ENCODE data around the gene SIGLECL1. TPM values are rescaled to one million over a fixed set of nuclear protein-coding genes. Genes with fewer than 3 reads are reported as not detected.

Gene SIGLECL1
- total RNA-seq, 1 donor from 2014 or later: not detected

GRCh38 chr19:51253088-51253806, 2.4 kb downstream of the SIGLECL1 start:
- TF ChIP-seq CTCF (IDR thresholded peaks at IDR 0.05; ENCODE audit: borderline replicate concordance): no peak
- H3K27ac ChIP-seq (replicated peaks): no peak overlapping the region
- intact Hi-C loops (cut with micrococcal nuclease): no loop called here
- no peak for DNase-seq
- peaks cover 4% of the 10 kb centered on the region for H3K9me3 ChIP-seq (replicated peaks)
- no peak overlapping the region for H3K4me3 ChIP-seq
- H3K4me1 ChIP-seq: no peaks in the 10 kb centered on the region
- H3K36me3 ChIP-seq: no peaks in the 10 kb centered on the region
- peaks cover 45% of the 10 kb centered on the region for H3K27me3 ChIP-seq (ENCODE audit: low read depth)

GRCh38 chr19:51256155-51256625, 5.3 kb downstream of the SIGLECL1 start:
- H3K4me3 ChIP-seq: no peak overlapping the region
- no peaks in the 10 kb centered on the region for H3K4me1 ChIP-seq
- H3K36me3 ChIP-seq: no peaks in the 10 kb centered on the region
- TF ChIP-seq CTCF (IDR thresholded peaks at IDR 0.05; ENCODE audit: borderline replicate concordance): no peak
- H3K27me3 ChIP-seq (ENCODE audit: low read depth): peaks cover 35% of the 10 kb centered on the region
- H3K9me3 ChIP-seq (replicated peaks): peaks cover 4% of the 10 kb centered on the region
- no peak for DNase-seq
- intact Hi-C loops (cut with micrococcal nuclease): no loop called here
- no peak overlapping the region for H3K27ac ChIP-seq (replicated peaks)

GRCh38 chr19:51257471-51257870, 6.6 kb downstream of the SIGLECL1 start:
- no peak for DNase-seq
- no peaks in the 10 kb centered on the region for H3K4me1 ChIP-seq
- H3K4me3 ChIP-seq: no peak overlapping the region
- peaks cover 46% of the 10 kb centered on the region for H3K27me3 ChIP-seq (ENCODE audit: low read depth)
- intact Hi-C loops (cut with micrococcal nuclease): no loop called here
- H3K36me3 ChIP-seq: no peaks in the 10 kb centered on the region
- no peak for TF ChIP-seq CTCF (IDR thresholded peaks at IDR 0.05; ENCODE audit: borderline replicate concordance)
- H3K9me3 ChIP-seq (replicated peaks): peaks cover 4% of the 10 kb centered on the region
- H3K27ac ChIP-seq (replicated peaks): no peak overlapping the region

GRCh38 chr19:51258165-51259160, 7.6 kb downstream of the SIGLECL1 start:
- H3K27me3 ChIP-seq (ENCODE audit: low read depth): peaks cover 56% of the 10 kb centered on the region
- no peaks in the 10 kb centered on the region for H3K36me3 ChIP-seq
- intact Hi-C loops (cut with micrococcal nuclease): no loop called here
- no peak for DNase-seq
- no peak overlapping the region for H3K27ac ChIP-seq (replicated peaks)
- H3K4me1 ChIP-seq: no peaks in the 10 kb centered on the region
- H3K4me3 ChIP-seq: no peak overlapping the region
- no peak for TF ChIP-seq CTCF (IDR thresholded peaks at IDR 0.05; ENCODE audit: borderline replicate concordance)
- H3K9me3 ChIP-seq (replicated peaks): peaks cover 4% of the 10 kb centered on the region

GRCh38 chr19:51259348-51260245, 8.7 kb downstream of the SIGLECL1 start:
- peaks cover 4% of the 10 kb centered on the region for H3K9me3 ChIP-seq (replicated peaks)
- peak; percentile 71 for TF ChIP-seq CTCF (IDR thresholded peaks at IDR 0.05; ENCODE audit: borderline replicate concordance)
- DNase-seq: peak; percentile 18
- intact Hi-C loops (cut with micrococcal nuclease): no loop called here
- H3K4me3 ChIP-seq: no peak overlapping the region
- no peak overlapping the region for H3K27ac ChIP-seq (replicated peaks)
- no peaks in the 10 kb centered on the region for H3K4me1 ChIP-seq
- peaks cover 58% of the 10 kb centered on the region for H3K27me3 ChIP-seq (ENCODE audit: low read depth)
- no peaks in the 10 kb centered on the region for H3K36me3 ChIP-seq

Data from left ventricle myocardium inferior (tissue), 1 donor.